Activated T-cell treated with anti-CD3 and anti-CD28 coated beads, Interleukin-2, amount 50 U/mL, for 1 hour (primary cell): ENCODE results near the gene CFAP61.
"Not testable (repeated sequence)": the region's sequence is repeated elsewhere in the genome, so short reads cannot be mapped to it uniquely, and the experiment has no call there.

Source experiments
- DNase-seq: peaks from one replicate; pipeline ENCODE4 v3.0.0-alpha.2; 2020

Gene CFAP61

DNA sequence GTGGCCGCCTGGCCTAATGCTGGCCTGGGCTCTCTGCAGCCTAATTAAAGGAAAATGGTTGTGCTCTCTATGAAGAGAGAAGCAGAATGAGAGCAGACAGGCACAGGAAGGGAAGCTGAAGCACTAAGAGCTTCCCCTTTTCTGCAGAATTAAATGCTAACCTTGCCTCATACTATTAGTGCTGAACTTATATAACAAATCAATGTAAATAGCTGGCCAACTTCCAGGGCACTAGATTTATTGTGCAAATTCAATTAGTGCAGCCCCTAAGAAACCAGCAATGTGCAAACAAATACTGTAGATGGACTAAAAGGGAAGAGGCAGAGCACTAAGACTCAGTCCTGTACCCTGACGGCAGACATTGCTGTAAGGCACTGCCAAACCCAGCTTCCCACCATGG is 279.5 kb downstream of the CFAP61 start:
- no peak for DNase-seq

DNA sequence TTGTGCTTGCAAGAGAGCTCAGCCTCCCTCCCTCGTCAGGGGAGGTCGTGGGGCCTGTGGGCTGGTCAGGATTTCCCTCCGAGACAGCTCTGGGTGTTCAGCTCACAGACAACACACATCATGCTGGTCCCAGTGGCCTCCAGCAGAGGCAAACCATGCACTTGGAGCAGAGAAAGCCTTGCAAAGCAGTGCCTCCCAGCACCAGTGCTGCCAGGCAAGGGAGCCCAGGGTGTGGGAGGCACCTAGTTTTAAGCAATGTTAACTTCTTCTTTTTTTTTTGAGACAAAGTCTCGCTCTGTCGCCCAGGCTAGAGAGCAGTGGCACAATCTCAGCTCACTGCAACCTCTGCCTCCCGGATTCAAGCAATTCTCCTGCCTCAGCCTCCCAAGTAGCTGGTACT is 281.5 kb downstream of the CFAP61 start:
- DNase-seq = no peak

DNA sequence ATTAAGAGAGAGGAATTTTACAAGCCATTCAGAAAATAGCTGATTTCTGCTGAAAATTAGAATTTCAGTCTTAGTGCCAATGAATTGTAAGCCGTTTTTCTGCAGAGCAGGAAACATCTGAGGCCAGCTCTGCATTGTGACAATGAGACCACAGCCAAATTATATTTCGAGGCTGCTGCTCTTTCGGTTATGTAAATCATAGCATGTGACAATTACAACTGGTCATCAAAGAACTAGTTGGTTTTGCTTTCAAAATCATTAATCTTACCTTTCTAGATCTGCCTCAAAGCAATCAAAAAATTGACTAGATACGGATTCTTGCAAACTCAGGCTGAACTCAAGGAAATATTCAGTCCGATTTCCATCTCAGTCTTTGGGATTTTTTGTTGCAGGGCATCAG is 282.2 kb downstream of the CFAP61 start:
- no peak for DNase-seq

DNA sequence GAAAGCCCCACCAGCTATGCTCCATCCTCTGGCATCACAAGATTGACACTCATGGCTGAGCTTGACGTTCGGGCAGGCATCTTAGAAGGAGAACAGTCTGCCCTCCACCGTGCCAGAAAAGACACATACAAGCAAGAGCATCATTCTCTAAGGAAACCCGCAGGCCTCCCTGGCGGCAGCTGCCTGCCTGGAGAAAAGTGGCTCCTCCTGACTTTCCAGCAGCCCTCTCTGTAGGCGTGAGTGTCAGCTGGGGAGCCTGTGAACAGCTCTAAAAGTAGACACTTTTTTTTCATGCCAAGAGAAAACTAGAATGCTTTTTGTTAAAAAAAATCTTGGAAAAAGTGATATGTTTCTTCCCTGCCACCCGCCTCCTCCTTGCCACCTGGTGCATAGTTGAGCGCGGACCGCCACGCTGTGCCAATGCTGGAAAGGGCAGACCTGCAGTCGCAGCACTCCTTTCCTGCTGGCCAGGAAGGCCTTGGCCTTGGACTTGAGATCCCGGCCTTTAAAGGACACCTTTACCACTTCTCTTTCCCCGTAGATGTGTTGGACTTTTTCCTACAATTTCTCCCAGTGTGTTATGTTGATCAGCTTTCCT is 285.9 kb downstream of the CFAP61 start:
- DNase-seq = no peak

DNA sequence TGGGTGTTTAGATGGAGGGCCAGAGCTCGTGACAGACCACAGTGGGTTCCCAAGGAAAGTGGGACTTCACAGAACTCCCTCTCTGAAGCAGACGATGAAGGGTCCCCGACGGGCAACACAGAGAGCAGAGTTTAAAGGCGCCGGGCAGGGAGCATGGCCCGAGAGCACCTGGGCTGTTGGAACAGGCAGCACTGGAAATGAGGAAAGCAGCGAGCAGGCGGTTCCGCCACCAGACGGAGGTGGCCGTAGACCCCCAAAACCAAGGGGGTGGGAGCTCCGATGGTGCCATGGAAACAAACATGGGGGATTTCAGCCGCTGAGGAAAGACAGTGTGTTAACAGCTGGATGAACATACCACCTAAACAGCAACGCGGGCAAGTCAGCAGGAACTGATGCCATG is 288.1 kb downstream of the CFAP61 start:
- DNase-seq = no peak

DNA sequence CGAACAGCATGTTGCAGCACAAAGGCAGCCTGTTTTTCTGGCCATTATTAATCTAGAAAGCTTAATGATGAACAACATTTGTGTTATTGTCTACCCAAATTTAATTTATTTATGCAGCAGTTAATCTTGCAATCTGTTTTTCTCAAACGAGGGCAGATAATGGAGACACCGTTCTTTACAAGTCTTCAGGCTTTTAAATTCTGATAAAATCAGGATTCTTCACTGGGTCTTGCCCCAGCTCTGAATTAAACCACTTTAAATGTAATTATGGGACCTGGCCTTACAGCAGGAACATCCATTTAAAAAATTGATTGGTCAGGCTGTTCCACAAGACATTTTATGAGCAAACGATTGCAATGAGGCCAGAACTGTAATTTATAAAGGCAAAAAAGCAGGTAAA is 289.0 kb downstream of the CFAP61 start:
- DNase-seq = no peak

DNA sequence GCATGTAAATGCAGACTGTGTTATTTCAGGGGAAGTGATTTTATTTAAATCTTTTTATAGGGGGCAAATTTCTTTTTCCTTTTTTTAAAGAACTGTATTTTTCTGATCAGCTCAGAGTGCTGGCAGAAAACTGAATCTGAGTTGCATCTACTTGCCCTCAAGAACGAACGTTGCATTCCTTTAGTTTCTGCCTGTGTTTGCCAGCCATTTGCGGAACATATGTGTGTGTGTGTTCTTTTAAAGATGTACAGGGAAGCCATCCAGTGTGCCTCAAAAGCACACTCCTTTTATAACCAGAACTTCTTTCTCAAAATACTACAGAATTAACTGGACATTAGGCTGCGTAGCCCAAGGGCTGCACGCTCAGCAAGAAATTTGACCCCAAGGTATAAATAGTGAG is 289.7 kb downstream of the CFAP61 start:
- DNase-seq = no peak

DNA sequence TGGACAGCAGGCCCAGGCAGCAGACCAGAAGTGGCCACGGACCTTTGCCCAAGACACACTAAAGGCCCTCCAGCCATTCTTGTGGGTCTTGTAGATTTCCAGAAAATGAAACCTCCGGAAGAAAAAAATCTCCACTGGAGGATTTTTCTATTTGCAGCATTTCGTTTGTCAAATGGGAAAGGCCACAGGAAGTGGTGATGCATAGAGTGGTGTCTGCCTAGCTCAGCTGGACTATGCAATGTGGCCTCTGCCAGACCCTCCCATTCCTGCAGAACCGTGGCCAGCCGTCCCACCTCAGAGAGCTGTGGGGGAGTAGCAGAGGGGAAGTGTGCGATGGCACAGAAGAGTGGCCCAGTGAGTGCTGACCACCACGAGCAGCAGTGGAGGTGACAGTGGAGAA is 291.6 kb downstream of the CFAP61 start:
- DNase-seq = no peak

DNA sequence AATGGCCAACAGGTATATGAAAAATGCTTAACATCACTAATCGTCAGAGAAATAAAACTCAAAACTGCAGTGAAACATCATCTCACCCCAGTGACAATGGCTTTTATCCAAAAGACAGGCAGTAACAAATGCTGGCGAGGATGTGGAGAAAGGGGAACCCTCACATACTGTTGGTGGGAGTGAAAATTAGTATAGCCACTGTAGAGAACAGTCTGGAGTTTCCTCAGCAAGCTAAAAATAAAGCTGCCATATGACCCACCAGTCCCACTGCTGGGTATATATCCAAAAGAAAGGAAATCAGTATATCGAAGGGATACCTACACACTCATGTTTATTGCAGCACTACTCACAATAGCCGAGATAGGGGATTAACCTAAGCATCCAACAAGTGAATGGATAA is 292.1 kb downstream of the CFAP61 start:
- no peak for DNase-seq

DNA sequence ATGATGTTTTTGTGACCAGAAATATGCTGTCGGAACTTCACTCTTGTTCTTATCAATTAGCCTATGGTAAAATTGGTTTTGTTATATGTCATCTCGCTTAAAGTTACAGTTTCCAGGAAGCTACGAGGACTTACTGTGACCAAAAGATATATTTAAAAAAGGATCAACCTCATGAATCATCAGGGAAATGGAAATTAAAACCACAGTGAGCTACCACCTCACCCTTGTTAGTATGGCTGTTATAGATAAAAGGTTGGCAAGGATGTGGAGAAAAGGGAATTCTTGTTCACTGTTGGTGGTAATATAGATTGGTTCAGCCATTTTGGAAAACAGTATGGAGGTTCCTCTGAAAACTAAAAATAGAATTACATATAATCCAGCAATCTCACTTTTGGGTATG is 301.2 kb downstream of the CFAP61 start:
- no peak for DNase-seq

DNA sequence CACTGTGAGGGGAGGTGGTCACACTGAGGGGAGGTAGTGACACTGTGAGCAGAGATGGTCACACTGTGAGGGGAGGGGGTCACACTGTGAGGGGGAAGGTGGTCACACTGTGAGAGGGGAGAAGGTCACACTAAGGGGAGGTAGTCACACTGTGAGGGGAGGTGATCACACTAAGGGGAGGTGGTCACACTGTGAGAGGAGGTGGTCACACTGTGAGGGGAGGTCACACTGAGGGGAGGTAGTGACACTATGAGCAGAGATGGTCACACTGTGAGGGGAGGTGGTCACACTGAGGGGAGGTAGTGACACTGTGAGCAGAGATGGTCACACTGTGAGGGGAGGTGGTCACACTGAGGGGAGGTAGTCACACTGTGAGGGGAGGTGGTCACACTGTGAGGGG is 303.2 kb downstream of the CFAP61 start:
- not testable (repeated sequence) for DNase-seq

DNA sequence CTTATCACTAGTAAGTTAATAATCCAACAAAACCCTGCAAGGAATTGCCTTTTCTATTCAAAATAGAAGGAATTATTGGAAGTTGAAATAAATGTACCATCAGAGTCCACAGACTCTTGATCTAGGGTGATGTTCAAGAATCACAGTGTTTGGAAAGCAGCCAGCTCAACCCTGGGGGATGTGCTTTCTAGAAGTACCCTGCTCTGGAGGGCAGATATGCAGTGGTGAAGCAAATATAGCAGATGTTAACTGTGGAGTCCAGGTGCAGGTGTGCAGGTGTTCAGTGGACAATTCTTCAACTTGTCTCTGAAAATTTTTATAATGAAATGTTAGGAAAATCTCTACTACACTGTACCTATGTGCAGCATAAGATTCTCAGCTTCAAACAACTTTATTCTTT is 306.5 kb downstream of the CFAP61 start:
- no peak for DNase-seq

DNA sequence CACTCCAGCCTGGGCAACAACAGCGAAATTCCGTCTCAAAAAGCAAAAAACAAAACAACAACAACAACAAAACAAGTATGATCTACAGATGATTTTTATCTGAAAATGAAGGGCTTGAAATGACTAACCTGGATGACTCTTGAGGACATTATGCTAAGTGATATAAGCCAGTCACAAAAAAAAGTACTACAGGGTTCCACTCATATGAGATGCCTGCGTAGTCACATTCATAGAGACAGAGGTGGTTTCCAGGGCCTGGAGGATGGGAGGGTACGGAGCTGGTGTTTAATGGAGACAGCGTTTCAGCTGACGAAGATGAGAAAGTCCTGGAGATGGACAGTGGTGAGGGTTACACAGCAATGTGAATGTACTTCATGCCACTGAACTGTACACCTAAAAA is 307.3 kb downstream of the CFAP61 start:
- DNase-seq = no peak

DNA sequence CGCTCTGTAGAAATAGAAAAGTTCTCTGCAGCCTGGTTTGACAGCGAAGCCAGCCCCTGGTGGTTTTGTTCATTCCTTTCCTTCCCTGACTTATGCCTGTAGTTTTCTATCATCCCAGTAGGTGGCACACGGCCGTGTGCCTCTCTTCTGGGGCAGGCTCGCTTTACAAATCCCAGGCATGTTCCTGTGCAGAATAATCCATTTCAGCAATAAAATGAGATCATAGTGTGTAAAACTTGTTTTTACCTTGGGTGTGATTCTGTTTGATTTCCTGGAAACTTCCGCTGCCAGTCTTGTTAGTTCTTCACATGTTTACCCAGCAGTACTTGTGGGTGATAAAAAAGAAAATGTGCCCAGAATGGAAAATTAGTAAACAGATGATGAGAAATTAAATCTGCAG is 308.1 kb downstream of the CFAP61 start:
- no peak for DNase-seq

DNA sequence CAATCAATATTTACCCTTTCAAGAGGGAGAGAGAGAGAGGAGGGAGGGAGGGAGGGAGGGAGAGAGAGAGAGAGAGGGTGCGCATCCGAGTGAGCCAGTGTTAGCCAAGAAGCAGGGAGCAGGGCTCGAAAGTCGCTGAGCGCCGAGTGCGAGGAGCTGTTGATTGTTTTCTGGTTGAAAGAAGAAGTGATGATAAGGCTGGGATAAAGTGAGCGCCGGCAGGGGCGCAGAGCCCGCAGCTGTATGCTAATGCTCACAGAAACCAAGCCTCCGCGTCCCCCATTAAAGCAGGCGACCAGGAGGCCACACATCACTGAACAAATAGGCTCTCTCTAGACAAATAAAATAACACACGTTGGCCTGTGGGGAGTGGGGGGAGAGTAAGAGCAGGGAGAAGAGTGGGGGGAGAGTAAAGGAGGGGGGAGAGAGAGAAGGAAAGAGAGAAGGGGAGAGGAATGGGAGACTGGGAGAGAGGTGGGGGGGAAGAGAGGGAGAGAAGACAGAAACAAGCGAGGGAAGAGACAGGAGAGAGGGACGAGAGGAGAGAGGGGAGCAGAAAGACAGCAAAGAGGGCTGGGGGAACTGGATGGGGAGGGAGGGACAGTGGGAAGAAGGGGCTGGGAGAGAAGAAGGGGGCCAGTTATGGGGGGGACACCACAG is 310.6 kb downstream of the CFAP61 start:
- DNase-seq = no peak

DNA sequence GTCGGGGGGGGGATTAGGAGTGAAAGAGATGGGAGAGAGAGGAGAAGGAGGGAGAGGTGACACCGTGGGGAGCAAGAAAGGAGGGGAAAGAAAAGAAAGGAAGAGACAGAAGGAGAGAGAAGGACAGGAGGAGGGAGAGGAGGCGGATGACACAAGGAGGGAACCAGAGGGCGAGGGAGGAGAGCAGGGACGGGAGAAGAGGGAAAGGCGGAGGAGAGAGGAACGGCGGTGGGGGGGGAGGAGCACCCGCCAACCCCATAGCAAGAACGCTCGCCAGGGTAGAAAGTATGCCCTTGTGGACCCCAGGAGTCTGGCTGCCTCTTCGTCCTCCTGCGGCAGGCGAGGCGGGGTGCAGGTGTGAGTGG is 311.1 kb downstream of the CFAP61 start:
- no peak for DNase-seq

DNA sequence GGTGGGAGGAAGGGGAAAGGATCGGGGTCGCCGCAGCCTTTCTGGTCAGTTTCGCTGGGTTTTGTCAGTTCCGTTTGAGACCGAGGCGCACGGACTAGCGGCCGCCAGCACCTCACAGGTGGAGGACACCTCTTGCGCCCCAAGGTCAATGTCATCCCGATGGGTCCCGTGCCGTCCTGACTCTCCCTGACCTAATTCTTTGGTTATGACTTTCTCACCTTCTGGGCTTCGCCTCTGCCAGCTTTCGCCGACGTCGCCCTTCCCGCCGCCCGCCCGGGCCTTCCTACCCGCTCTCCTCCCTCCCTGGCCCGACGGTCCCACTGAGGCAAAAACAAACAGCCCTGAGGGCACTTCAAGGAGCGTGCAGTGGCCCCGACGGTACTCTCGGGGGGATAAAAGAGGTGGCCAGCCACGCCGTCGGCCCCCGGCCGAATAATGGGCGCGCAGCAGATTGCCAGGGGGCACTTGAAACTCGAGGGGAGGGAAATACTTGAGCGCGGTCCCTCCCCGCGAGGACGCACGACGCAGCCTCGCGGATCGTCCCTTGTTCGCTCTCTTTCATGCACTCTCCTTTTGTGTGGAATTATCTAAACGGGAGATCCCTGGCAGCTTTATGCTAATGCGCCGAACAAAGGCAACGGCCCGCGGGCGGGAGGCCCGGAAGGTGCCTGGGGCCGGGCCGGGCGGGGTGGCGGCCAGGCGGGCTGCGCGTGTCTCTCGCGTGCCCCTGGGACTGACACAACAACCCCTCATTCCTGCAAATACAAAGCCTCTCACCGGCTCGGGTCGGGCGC is 311.7 kb downstream of the CFAP61 start:
- DNase-seq = no peak

DNA sequence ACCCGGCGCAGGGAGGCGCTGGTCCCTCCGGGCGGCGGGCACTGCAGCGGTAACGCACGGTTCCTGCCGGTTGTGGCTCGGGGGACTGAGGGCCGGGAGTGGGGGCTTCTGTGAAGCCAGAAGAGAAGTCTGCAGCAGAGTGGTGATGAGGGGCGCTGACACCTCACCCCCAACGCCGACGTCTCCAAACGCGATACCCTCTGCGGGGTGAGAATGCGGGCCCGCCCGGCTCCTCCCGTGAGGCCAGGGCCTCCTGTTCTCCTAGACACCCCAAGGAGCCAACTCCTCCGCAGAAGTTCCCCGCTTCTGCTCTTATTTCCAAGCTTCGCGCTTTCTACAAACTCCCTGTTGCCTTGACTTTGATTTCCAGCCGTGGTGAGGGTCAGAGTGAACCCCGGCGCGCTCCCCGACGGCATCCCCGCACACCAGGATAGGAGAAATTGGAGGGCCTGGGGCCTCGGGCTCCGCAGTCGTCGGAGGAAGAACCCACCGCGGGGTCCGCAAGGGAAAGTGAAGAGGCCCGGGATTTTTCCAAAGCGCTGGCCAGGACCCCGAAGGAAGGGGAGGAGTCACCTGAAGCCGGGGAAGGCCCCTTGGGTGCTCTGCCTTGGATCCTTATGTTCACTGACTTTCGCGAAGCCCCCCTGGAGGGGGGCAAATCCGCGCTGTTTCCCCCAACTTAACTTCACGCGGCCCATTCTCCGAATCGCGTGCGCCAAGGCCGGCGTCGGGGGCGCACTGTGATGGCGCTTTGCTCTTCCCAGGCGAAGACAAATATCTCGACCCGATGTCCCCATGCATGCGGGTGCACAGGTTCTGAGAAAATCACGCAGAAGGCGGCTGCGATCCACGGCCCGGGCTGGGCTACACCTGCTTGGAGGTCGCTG is 312.5 kb downstream of the CFAP61 start:
- DNase-seq = no peak

DNA sequence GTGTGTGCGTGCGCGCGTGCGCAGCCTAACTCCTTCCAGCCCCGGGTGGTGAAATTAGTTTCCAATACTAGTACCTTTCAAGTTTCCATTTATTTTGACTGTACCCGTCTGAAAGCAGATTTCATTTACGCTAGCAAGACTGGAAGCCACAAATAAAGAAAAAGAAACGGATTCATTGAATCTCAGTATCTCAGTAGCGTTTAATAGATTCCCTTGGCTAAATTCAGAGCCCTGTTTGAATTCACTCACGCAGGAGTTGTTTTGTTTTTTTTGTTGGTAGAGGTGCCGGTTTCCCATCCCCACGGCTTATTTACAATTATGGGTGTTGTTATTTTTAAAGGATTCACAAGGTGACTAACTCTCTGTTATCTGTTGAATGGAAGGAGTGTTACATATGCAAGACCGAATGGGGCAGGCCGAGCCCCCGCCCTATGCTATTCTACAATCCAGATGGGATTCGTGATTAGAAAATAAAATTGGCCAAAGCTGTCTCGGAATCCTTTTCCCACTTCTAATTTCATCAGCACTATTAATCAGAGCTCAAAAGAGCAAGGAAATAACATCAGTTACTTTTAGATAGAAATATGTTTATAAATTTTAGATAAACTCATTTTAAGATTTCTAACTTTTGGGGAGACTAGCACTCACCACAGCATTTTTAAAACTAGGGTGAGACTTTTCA is 313.3 kb downstream of the CFAP61 start:
- no peak for DNase-seq

DNA sequence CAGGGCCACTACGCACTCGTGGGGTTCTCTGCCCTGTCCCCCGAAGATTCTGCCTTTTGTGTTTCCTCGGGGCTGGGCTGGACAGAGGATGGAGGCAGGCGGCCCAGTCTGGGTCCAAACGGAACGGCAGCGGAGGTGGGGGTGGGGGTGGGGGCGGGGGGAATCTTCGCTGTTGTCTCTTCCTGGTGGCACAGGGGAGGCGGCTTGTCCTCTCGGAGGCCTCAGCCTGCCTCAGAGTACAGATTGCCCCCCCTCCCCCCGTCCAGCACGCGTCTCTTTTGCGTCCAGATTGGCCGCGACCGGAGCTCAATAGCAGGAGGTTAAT is 314.2 kb downstream of the CFAP61 start:
- DNase-seq = no peak

DNA sequence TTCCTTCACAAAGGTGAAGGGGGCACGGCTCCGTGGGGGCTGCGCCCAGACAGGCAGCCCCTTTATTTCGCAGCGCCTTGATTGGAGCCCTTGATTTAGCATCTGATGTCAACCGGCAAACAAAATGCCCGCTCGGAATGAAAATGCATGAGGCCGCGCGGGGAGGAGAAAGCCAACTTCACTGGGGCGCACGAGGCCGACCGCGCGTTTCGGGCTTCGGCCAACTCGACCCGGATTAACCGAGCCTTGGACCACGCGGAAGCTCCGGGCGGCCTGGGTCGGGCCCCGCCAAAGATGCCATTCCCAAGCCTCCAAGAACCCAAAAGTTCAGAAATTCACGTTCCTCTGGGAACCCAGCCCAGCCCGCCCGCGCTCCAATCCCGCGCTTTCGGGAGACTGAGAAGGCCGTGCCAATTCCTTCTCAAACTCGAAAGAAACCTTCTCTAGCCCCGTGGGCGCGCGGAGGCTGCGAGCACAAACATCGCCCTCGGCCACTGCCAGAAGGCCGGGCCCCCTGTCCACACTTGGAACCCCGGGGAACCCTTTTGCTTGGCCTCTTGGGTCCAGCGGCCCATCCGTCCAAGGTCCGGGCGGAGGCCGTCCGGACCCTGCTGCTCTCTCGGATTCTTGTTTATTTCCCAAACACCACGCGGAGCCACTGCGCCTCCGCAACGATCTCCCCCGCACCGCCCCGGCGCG is 314.7 kb downstream of the CFAP61 start:
- DNase-seq = no peak
